Hematopoietic multipotent progenitor cell treated with erythropoietin and hydrocortisone succinate and interleukin-3 and kit ligand, for 8 days (in vitro differentiated cells): Measurements from ENCODE around the gene RAD51B.
A peak's percentile ranks its signal among the peaks of the same experiment; 100 is the strongest.

Experiments
- DNase-seq: peaks from one replicate; pipeline ENCODE4 v3.0.0-alpha.2; 2015

RAD51B gene

GRCh38 chr14:68374682-68375081, 555.1 kb downstream of the RAD51B start:
- no peak for DNase-seq

- no peak for DNase-seq
These were observed 555.8 kb downstream of the RAD51B start for GRCh38 chr14:68375376-68375775.

- DNase-seq = no peak
These were observed 556.6 kb downstream of the RAD51B start for GRCh38 chr14:68376067-68376779.

- DNase-seq = no peak
These were observed 557.4 kb downstream of the RAD51B start for GRCh38 chr14:68377006-68377405.

- peak; percentile 78 for DNase-seq
These were observed 557.9 kb downstream of the RAD51B start for GRCh38 chr14:68377459-68377858.

GRCh38 chr14:68379510-68380328, 560.1 kb downstream of the RAD51B start:
- no peak for DNase-seq

GRCh38 chr14:68380329-68380741, 560.8 kb downstream of the RAD51B start:
- DNase-seq = no peak

- DNase-seq = no peak
These were observed 564.8 kb downstream of the RAD51B start for GRCh38 chr14:68384335-68384734.

- DNase-seq = no peak
These were observed 565.3 kb downstream of the RAD51B start for GRCh38 chr14:68384881-68385280.

- no peak for DNase-seq
These were observed 566.9 kb downstream of the RAD51B start for GRCh38 chr14:68386446-68386845.

- DNase-seq = no peak
These were observed 567.6 kb downstream of the RAD51B start for GRCh38 chr14:68386950-68387779.

- no peak for DNase-seq
These were observed 570.4 kb downstream of the RAD51B start for GRCh38 chr14:68389943-68390342.

GRCh38 chr14:68390741-68391140, 571.2 kb downstream of the RAD51B start:
- no peak for DNase-seq

- DNase-seq = no peak
These were observed 571.9 kb downstream of the RAD51B start for GRCh38 chr14:68391311-68392014.

- no peak for DNase-seq
These were observed 573.0 kb downstream of the RAD51B start for GRCh38 chr14:68392393-68393141.

GRCh38 chr14:68393259-68393658, 573.7 kb downstream of the RAD51B start:
- DNase-seq = no peak

GRCh38 chr14:68394118-68394763, 574.7 kb downstream of the RAD51B start:
- no peak for DNase-seq

- DNase-seq = no peak
These were observed 575.2 kb downstream of the RAD51B start for GRCh38 chr14:68394764-68395143.

GRCh38 chr14:68395604-68396003, 576.0 kb downstream of the RAD51B start:
- DNase-seq = no peak

GRCh38 chr14:68396461-68396860, 576.9 kb downstream of the RAD51B start:
- DNase-seq = no peak

GRCh38 chr14:68397371-68397811, 577.8 kb downstream of the RAD51B start:
- no peak for DNase-seq
